ENCODE measurements around the gene ELL2. TPM values are rescaled to one million over a fixed set of nuclear protein-coding genes. Genes with fewer than 3 reads are reported as not detected.
"Not testable (repeated sequence)": the region's sequence is repeated elsewhere in the genome, so short reads cannot be mapped to it uniquely, and the experiment has no call there.

Gene ELL2
- total RNA-seq, 1 donor from 2014 or later = 14.2 TPM

DNA sequence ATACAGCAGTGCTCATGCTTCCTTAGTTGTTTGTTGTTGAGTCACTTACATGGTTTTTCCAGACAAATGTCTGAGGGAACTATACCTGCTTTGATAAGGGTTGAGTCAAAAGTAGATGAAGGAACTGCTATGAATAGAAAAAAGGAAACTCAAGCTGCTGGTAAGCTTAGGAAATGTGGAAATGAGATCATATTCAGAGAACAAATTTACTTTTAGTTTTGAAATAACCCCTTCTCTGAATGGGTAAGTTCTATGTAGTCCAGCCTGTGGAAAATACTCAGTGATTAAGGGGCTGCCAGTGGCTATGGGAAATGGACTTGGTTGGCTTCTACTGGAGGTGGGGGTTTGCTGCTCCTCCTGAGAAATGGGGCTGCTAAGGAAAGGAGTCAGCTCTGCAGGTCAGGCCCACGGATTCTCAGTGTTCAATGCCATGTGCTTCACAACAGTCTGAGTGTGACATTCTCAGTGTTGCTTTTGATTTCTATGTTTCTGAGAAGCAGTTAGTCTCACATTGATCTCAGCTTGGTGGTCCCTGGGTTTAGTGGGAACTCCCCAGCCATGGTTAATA, 91.5 kb downstream of the ELL2 start:
- H3F3A ChIP-seq (ENCODE audit: low read depth) = no peaks in the 10 kb centered on the region
- no peak overlapping the region for H3K27ac Mint-ChIP-seq
- H3K9me3 ChIP-seq (ENCODE audit: low read depth) = no peaks in the 10 kb centered on the region
- H3K9me3 Mint-ChIP-seq = peaks cover 5% of the 10 kb centered on the region
- H3K9ac ChIP-seq = no peak overlapping the region
- H3K4me3 Mint-ChIP-seq = no peak overlapping the region
- H3K4me1 Mint-ChIP-seq = peaks cover 6% of the 10 kb centered on the region
- no peaks in the 10 kb centered on the region for H3K27me3 ChIP-seq
- no peaks in the 10 kb centered on the region for H4K20me1 ChIP-seq (ENCODE audit: low read depth)
- H3K79me2 ChIP-seq (ENCODE audit: low read depth) = no peaks in the 10 kb centered on the region
- H2AFZ ChIP-seq (replicated peaks) = no peak overlapping the region
- H3K4me3 ChIP-seq = no peak overlapping the region
- H3K4me2 ChIP-seq = no peak overlapping the region
- no peak overlapping the region for H3K27ac ChIP-seq
- peaks cover 4% of the 10 kb centered on the region for H3K4me1 ChIP-seq
- no peak for TF ChIP-seq EZH2phosphoT487 (IDR thresholded peaks at IDR 0.05)
- no peak for TF ChIP-seq CTCF (IDR thresholded peaks at IDR 0.05)
- TF ChIP-seq EZH2 (IDR thresholded peaks at IDR 0.05) = no peak
- H3K36me3 ChIP-seq = no peaks in the 10 kb centered on the region
- H3K36me3 Mint-ChIP-seq = no peaks in the 10 kb centered on the region
- DNase-seq (ENCODE audit: low spot score) = no peak
- no peaks in the 10 kb centered on the region for H3K27me3 Mint-ChIP-seq (ENCODE audit: insufficient read depth, low read depth)

DNA sequence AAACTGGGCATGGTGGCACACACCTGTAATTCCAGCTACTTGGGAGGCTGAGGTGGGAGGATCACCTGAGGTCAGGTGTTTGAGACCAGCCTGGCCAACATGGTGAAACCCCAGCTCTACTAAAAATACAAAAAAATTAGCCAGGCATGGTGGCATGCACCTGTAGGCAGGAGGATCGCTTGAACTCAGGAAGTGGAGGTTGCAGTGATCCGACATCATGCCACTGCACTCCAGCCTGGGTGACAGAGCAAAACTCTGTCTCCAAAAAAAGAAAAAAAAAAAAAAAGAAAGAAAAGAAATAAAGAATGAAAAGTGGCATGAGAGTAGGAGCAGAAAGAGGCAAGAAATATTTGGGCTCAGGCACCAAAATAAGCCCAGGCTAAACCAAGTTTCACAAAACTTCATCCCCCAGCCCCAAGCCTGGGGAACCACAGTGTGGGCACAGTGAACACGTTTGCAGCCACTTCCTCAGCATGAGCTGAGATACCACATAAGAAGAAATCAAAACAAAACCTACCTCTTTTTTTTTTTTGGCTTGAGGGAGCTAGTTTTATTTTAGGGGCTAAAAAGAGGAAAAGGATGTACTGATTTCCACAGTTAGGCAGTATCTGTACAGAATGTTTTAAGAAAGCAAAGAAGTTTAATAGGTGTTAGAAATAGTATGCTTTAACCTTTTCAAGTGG, 92.3 kb downstream of the ELL2 start:
- peaks cover 12% of the 10 kb centered on the region for H3K4me1 ChIP-seq
- H4K20me1 ChIP-seq (ENCODE audit: low read depth); H3K4me3 Mint-ChIP-seq; H3K9ac ChIP-seq; H3F3A ChIP-seq (ENCODE audit: low read depth); H3K27me3 Mint-ChIP-seq (ENCODE audit: insufficient read depth, low read depth); H3K4me3 ChIP-seq; H2AFZ ChIP-seq (replicated peaks); H3K9me3 ChIP-seq (ENCODE audit: low read depth); H3K27me3 ChIP-seq; H3K36me3 ChIP-seq; H3K36me3 Mint-ChIP-seq; H3K79me2 ChIP-seq (ENCODE audit: low read depth); H3K27ac ChIP-seq; H3K4me2 ChIP-seq; H3K9me3 Mint-ChIP-seq; DNase-seq (ENCODE audit: low spot score); H3K27ac Mint-ChIP-seq: not testable (repeated sequence)
- H3K4me1 Mint-ChIP-seq = peaks cover 13% of the 10 kb centered on the region

- H2AFZ ChIP-seq (replicated peaks) = no peak overlapping the region
- H4K20me1 ChIP-seq (ENCODE audit: low read depth) = no peaks in the 10 kb centered on the region
- DNase-seq (ENCODE audit: low spot score) = no peak
- H3K79me2 ChIP-seq (ENCODE audit: low read depth) = no peaks in the 10 kb centered on the region
- no peaks in the 10 kb centered on the region for H3F3A ChIP-seq (ENCODE audit: low read depth)
- H3K9me3 ChIP-seq (ENCODE audit: low read depth) = no peaks in the 10 kb centered on the region
- H3K4me1 Mint-ChIP-seq = peaks cover 19% of the 10 kb centered on the region
- H3K36me3 ChIP-seq = no peaks in the 10 kb centered on the region
- H3K9ac ChIP-seq = no peak overlapping the region
- H3K4me3 ChIP-seq = no peak overlapping the region
- H3K27ac Mint-ChIP-seq = no peak overlapping the region
- no peak overlapping the region for H3K4me2 ChIP-seq
- no peaks in the 10 kb centered on the region for H3K36me3 Mint-ChIP-seq
- H3K4me3 Mint-ChIP-seq = no peak overlapping the region
- H3K27me3 Mint-ChIP-seq (ENCODE audit: insufficient read depth, low read depth) = no peaks in the 10 kb centered on the region
- no peaks in the 10 kb centered on the region for H3K27me3 ChIP-seq
- H3K27ac ChIP-seq = no peak overlapping the region
- H3K9me3 Mint-ChIP-seq = peaks cover 5% of the 10 kb centered on the region
- TF ChIP-seq CTCF (IDR thresholded peaks at IDR 0.05) (no peak), EZH2phosphoT487 (IDR thresholded peaks at IDR 0.05) (no peak), EZH2 (IDR thresholded peaks at IDR 0.05) (no peak)
- peaks cover 12% of the 10 kb centered on the region for H3K4me1 ChIP-seq
These were observed 93.5 kb downstream of the ELL2 start for GRCh38 chr5:95868136-95868535.

DNA sequence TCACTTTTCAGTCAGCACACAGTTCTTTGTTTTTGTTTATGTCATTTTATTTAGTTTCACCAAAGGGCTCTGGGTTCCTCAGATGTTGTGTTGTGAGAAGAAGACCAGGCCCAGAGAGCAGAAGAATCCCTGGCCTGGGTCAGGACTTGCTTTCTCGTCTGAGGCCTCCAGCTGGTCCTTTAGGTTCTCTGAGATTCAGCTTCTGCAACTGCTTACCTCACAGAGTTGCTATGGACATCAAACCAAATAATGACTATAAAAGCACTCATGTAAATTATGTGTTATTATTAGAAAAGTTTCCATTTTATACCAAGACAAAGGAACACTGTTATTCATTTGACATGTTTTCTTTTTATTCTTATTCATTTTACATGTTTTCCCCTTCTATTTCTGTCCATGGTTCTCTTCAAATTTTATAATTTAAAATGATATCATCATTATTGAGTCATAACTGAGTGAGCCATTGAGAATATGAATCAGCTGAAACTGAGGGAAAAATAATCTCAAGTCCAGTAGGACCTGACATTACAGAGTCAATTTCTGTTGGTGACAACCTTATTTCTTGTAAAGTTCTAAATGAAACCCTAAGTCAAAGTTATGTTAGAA, 95.1 kb downstream of the ELL2 start:
- Mint-ChIP-seq H3K4me1 (peaks cover 31% of the 10 kb centered on the region), H3K9me3 (peaks cover 5% of the 10 kb centered on the region), H3K4me3 (no peak overlapping the region), H3K36me3 (no peaks in the 10 kb centered on the region), H3K27me3 (ENCODE audit: insufficient read depth, low read depth) (no peaks in the 10 kb centered on the region), H3K27ac (no peak overlapping the region)
- Histone ChIP-seq H3K9me3 (ENCODE audit: low read depth) (no peaks in the 10 kb centered on the region), H3K4me1 (peaks cover 12% of the 10 kb centered on the region), H3K27me3 (no peaks in the 10 kb centered on the region), H2AFZ (replicated peaks) (no peak overlapping the region), H3K36me3 (no peaks in the 10 kb centered on the region), H3K27ac (no peak overlapping the region), H3K4me2 (no peak overlapping the region), H3F3A (ENCODE audit: low read depth) (no peaks in the 10 kb centered on the region), H3K79me2 (ENCODE audit: low read depth) (no peaks in the 10 kb centered on the region), H3K9ac (no peak overlapping the region), H3K4me3 (no peak overlapping the region), H4K20me1 (ENCODE audit: low read depth) (no peaks in the 10 kb centered on the region)
- DNase-seq (ENCODE audit: low spot score) = no peak
- TF ChIP-seq CTCF (IDR thresholded peaks at IDR 0.05) (no peak), EZH2phosphoT487 (IDR thresholded peaks at IDR 0.05) (no peak), EZH2 (IDR thresholded peaks at IDR 0.05) (no peak)

Data from neural progenitor cell (in vitro differentiated cells).